Testis (tissue), 2 donors: Measurements from ENCODE around the gene WSB1.

Experiments
- CTCF ChIP-seq, 3 experiments: fragments of 450-650 bp in 2 of 3; fragments of 200-600 bp in 1 of 3; sonication (generic) in 1 of 3; IDR thresholded peaks; one replicate each; pipeline ENCODE4 v1.5.1; 2016 to 2019; ENCODE audit warnings: antibody characterized with exemption in 3 of 3, mild to moderate bottlenecking in 2 of 3, moderate library complexity in 1 of 3
- POLR2A ChIP-seq: fragments of 450-650 bp; IDR thresholded peaks from one replicate; pipeline ENCODE4 v1.6.1; 2017; ENCODE audit warnings: antibody characterized with exemption, mild to moderate bottlenecking, moderate library complexity

GRCh38 chr17:27257031-27257357 is 36.9 kb upstream of the WSB1 start:
- no peak for TF ChIP-seq CTCF (IDR thresholded peaks at IDR 0.05)
- TF ChIP-seq POLR2A, result no peak
